GM18861 (cell line): ENCODE results near the gene OR11A1.

Experiments used
- ATAC-seq: cut with Tn5 transposase; IDR thresholded peaks from one replicate; pipeline ENCODE4 v1.9.1; 2021; ENCODE audit not compliant: unreplicated experiment

OR11A1 gene

GRCh38 chr6:29456971-29457370, at the start of gene OR11A1, which contains the start of gene OR2H1:
Gene OR11A1, minus strand, starts transcription at chr6:29457071. Its CDS starts 29,430 bp downstream, at chr6:29427641.
Gene OR2H1, plus strand, starts transcription at chr6:29457155. Its CDS starts 4,615 bp downstream, at chr6:29461770.
- ATAC-seq, result no peak

DNA sequence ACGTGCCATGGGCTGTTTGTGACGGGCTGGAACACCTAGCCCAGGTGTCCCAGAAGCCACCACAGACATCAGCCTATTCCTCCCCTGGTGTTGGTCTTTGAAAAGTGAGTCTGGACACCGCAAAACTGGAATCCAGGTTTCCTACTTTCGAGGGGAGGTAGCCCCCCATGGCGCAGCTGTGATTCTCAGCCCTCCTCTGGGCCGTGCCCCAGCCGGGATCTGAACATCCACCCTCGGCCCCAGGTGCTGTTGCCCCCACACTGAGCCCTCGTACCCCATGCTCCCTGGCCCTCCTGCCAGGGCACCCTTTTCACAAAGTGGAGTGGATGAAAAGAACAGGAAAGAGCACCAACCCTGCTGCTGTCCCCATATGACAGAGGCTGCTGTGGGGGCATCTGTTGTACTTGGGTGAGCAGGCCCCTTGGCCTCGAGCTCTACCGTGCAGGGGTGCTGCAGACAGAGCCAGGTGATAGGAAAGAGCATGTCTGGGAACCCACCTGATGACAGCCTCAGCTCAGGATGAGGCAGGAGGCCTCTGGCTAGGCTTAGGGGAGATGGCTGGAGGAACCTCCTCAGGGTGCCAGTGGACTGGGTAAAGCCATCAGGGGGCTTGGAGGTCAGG, 49.7 kb upstream of the OR11A1 start:
- ATAC-seq, result no peak

DNA sequence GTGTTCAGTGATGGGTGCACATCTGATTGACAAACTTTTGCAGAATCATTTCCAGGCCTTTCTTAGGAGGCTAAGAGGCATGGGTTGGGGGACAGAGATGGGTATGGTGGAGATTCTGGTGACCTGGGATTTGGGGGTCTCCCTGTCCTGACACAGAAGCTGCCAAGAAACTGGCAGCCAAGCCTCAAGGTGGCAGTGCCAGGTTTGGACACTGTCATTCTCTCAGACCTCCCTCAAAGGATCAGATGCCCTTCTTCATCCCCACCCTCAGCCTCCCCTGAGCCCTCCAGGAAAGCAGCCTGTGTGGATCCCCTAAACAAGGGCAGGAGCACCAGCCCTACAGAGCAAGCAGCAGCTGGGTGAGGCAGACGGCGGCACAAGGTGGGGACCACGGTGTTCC, 48.9 kb upstream of the OR11A1 start:
- no peak for ATAC-seq

- ATAC-seq, result no peak
Observed at GRCh38 chr6:29504961-29505360, 48.1 kb upstream of the OR11A1 start.

- no peak for ATAC-seq
Observed at GRCh38 chr6:29502597-29502996, 45.7 kb upstream of the OR11A1 start.

- no peak for ATAC-seq
Observed at GRCh38 chr6:29502181-29502580, 45.3 kb upstream of the OR11A1 start.

DNA sequence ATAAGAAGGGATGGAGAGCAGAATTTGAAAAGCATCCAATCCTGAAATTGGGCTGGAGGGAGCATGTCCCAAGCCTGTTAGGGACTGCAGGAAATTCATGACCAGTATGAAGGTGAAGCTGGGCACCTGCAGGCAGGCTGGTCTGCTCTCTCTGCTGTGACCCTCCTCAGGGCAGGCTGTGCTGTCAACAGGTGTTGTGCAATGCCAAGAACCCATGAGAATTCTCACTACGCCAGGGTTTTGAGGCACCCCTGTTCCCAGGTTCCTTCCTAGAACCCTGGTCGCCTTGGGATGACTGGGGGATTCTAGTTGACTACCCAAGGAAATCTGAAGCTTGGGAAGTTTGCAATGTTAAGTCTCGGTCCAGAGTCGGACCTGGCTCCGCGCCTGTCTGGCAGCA, 44.2 kb upstream of the OR11A1 start:
- no peak for ATAC-seq

GRCh38 chr6:29500594-29500993, 43.7 kb upstream of the OR11A1 start:
- ATAC-seq, result no peak

DNA sequence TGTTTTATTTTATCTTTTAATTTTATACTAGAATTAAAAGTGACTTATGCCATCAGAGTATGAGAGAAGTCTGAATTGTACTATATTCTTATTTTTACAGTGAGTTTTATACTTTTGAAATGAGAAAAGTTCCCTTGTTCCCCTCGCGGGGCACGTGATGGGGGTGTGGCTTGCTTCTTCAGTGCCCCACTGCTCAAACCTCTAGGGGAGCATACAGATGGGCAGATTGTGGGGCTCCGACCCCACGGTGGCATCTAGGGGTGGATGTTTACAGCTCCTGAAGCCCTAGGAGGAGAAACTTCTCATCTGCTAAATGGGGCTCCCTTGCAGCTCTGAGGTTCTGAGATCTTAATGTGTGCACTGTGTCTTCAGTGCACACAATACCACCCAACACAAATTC, 42.8 kb upstream of the OR11A1 start:
- ATAC-seq, result no peak

GRCh38 chr6:29496961-29497360, 40.1 kb upstream of the OR11A1 start:
- ATAC-seq, result no peak

DNA sequence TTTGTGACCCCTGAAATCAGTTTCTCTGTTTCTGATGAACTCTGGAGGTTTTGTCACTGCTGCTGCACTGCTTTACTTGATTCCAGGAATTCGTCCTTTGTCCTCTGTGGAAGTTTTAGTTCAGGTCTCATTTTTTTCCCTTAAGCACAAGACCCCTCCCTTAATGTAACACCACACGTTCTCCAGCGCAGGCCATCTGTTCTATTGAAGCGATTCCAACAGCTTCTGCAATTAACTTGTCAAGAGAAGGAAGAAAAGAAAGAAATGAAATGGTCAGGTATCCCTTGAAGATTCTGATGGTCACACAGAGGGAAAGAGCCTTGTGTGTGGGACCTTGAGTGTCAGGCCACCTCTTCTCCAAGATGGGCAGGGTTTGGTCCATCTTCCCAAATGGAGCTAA, 38.7 kb upstream of the OR11A1 start:
- ATAC-seq, result no peak

- ATAC-seq, result no peak
Observed at GRCh38 chr6:29494131-29494530, 37.3 kb upstream of the OR11A1 start.

DNA sequence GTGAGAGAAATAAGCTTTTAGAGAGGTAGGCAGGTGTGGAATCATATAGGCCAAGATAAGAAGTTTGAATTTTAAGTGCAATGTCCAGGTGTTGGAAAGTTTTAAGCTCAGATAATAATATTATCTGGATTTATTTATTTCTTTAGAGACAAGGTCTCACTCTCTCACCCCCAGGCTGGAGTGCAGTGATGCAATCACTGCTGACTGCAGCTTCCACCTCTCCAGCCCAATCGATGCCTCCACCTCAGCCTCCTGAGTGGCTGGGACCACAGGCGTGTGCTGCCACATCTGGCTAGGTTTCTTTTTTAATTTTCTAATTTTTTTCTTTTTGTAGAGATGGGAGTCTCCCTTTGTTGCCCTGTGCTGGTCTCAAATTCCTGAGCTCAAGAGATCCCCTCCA, 36.4 kb upstream of the OR11A1 start:
- ATAC-seq, result no peak

- ATAC-seq, result no peak
Observed at GRCh38 chr6:29491574-29491973, 34.7 kb upstream of the OR11A1 start.

GRCh38 chr6:29490552-29490951, 33.7 kb upstream of the OR11A1 start:
- ATAC-seq, result no peak

DNA sequence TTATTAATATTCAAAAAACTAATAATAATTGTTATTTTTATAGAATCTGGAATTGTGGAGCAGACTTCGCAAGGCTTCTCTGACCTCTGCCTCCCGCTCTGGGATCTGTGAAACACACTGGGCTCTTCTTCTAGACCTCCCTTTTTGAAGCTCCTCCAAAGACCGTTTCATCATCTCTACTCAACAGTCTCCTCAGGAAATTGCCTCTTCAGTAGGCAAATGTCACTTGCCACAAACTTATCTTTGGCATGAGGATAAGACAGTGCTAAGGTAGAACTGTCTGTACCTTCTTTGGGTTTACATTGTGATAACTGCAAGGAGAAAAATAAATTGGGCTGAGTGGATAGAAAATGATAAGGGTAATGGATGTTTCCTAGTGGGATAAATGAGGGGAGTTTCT, 33.2 kb upstream of the OR11A1 start:
- ATAC-seq, result no peak

- ATAC-seq, result no peak
Observed at GRCh38 chr6:29489286-29489685, 32.4 kb upstream of the OR11A1 start.

- ATAC-seq, result no peak
Observed at GRCh38 chr6:29488874-29489273, 32.0 kb upstream of the OR11A1 start.

GRCh38 chr6:29487660-29488059, 30.8 kb upstream of the OR11A1 start, which contains the start of gene MAS1L:
Gene MAS1L, minus strand, starts transcription at chr6:29487956. Its CDS starts 54 bp downstream, at chr6:29487902.
- no peak for ATAC-seq

- no peak for ATAC-seq
Observed at GRCh38 chr6:29487131-29487530, 30.3 kb upstream of the OR11A1 start.

- no peak for ATAC-seq
Observed at GRCh38 chr6:29486577-29486976, 29.7 kb upstream of the OR11A1 start.

DNA sequence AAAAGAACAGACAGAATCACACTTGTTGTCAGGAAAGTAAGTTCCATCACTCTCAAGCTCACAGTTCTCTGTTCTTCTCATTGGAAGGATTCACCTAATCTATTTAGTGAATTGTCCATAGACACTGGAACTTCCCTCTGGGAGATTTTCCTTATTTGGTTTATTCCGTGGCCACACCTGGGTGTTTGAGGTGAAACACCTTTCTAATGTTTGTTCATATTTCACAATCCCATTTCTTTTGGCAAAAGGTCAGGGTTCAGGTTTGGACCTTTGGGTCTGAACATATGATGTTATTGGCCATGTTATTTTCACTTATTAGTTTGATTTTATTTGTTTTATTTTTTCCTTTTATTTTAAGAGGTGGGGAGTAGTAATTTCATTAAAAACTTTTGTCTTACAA, 26.9 kb upstream of the OR11A1 start:
- no peak for ATAC-seq

DNA sequence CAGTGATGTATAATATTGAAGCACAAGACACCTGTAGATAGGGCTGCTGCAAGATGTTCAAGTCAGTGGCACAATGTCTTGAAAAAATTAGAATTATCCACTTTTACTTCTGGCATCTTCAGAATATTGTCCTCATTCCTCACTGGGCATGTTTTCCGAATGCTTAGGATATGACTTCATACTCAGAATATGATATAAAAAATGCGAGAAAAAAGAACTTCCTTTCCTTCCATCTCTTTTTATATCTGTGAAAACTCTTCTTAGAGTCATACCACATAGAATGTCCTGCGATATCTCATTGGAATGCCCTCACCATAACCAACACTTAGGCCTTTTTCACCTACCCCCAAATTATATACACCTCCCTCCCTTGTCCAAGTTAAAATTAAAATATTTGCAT, 26.3 kb upstream of the OR11A1 start:
- ATAC-seq, result no peak
